HepG2 (cell line): ENCODE measurements around the gene COL4A2. TPM values are rescaled to one million over a fixed set of nuclear protein-coding genes. Genes with fewer than 3 reads are reported as not detected.

ENCODE experiments used
- ATAC-seq: fragments of 200-7000 bp; cut with Tn5 transposase; 3 replicates; pipeline ENCODE4 v1.9.1; 2020; ENCODE audit warnings: mild to moderate bottlenecking, moderate library complexity
- BruUV-seq: library from RNA; stranded (reverse); fragments of 400-500 nt; replicated peaks from 2 replicates; lab custom pipeline; 2021; lab: Mats Ljungman, UMichigan
- CTCF ChIA-PET: fragments of 300-600 bp; formaldehyde crosslinking; extraction: SDS; loops from one replicate; lab custom pipeline; 2021; ENCODE audit warnings: low total read pairs, inconsistent platforms, low intra/inter-chr PET ratio; lab: Yijun Ruan, JAX
- POLR2A ChIA-PET: fragments of 350-600 bp; sonication (Branson Sonifier 250); formaldehyde crosslinking; loops from one replicate; lab custom pipeline; 2020; ENCODE audit warnings: antibody characterized with exemption, inconsistent platforms; lab: Yijun Ruan, JAX
- DNase-seq: peaks from one replicate; pipeline ENCODE4 v3.0.0-alpha.2; 2015; ENCODE audit warnings: low spot score
- FAIRE-seq: peaks from 3 replicates; lab custom pipeline; 2011; peaks lifted over from hg19 to GRCh38; lab: Jason Lieb, UNC
- H2AFZ ChIP-seq: one replicate; pipeline ENCODE4 v1.6.1; 2011; ENCODE audit warnings: low read length, inconsistent platforms
- H3K27ac ChIP-seq: fragments of 300-600 bp; 3 replicates; pipeline ENCODE4 v1.8.0; 2011; ENCODE audit warnings: mixed run types, mild to moderate bottlenecking, mixed read lengths, low read length, inconsistent platforms; ENCODE audit not compliant: insufficient read depth; ENCODE audit errors: extremely low read length
- H3K27me3 ChIP-seq, 2 experiments: fragments of 200-600 bp in 1 of 2; 2 replicates in 1 of 2; 3 replicates in 1 of 2; pipeline versions ENCODE4 v1.6.0 to v1.8.0; 2011; ENCODE audit warnings: low read length in 2 of 2, mild to moderate bottlenecking in 2 of 2, moderate library complexity in 2 of 2, inconsistent platforms in 1 of 2; ENCODE audit not compliant: insufficient read depth in 2 of 2, control insufficient read depth in 1 of 2
- H3K36me3 ChIP-seq, 2 experiments: fragments of 200-600 bp in 1 of 2; replicated peaks in 1 of 2; 2 replicates in 1 of 2; 3 replicates in 1 of 2; pipeline versions ENCODE4 v1.5.1 to v1.8.0; 2011; ENCODE audit warnings: low read length in 2 of 2, inconsistent platforms in 1 of 2; ENCODE audit not compliant: insufficient read depth in 2 of 2, control insufficient read depth in 1 of 2
- H3K4me1 ChIP-seq: 2 replicates; pipeline ENCODE4 v1.5.1; 2012; ENCODE audit warnings: low read length, inconsistent platforms; ENCODE audit not compliant: insufficient read depth
- H3K4me2 ChIP-seq: 2 replicates; pipeline ENCODE4 v1.6.0; 2011; ENCODE audit warnings: low read depth, low read length, inconsistent platforms
- H3K4me3 ChIP-seq, 3 experiments: fragments of 200-600 bp in 1 of 3; sonication (generic), shearing (Covaris generic) in 1 of 3; replicated peaks in 1 of 3; 2 replicates each; pipeline ENCODE4 v1.5.1; 2011 to 2016; ENCODE audit warnings: low read length in 3 of 3, inconsistent platforms in 2 of 3, low read depth in 2 of 3, mild to moderate bottlenecking in 2 of 3, control low read depth in 1 of 3, mixed read lengths in 1 of 3; ENCODE audit not compliant: insufficient read depth in 1 of 3
- H3K79me2 ChIP-seq: one replicate; pipeline ENCODE4 v1.6.1; 2011; ENCODE audit warnings: low read length, inconsistent platforms; ENCODE audit not compliant: insufficient read depth
- H3K9ac ChIP-seq: 2 replicates; pipeline ENCODE4 v1.6.0; 2011; ENCODE audit warnings: mild to moderate bottlenecking, low read depth, low read length, inconsistent platforms; ENCODE audit not compliant: insufficient read depth
- H3K9me3 ChIP-seq: 2 replicates; pipeline ENCODE4 v1.5.1; 2012; ENCODE audit warnings: mild to moderate bottlenecking, low read length
- H4K20me1 ChIP-seq: 2 replicates; pipeline ENCODE4 v1.6.0; 2011; ENCODE audit warnings: inconsistent platforms, mild to moderate bottlenecking, low read length, moderate library complexity; ENCODE audit not compliant: insufficient read depth
- HMG20A ChIP-seq: IDR thresholded peaks from 2 replicates; pipeline ENCODE4 v1.6.1; 2016; ENCODE audit warnings: borderline replicate concordance
- KDM2A ChIP-seq: sonication (generic); formaldehyde crosslinking; IDR thresholded peaks from 2 replicates; pipeline ENCODE4 v1.4.0; 2020; ENCODE audit warnings: low read depth, missing genetic modification reagents, borderline replicate concordance
- KIAA2018 ChIP-seq: sonication (generic); formaldehyde crosslinking; IDR thresholded peaks from 2 replicates; pipeline ENCODE4 v1.5.0; 2020; ENCODE audit warnings: mild to moderate bottlenecking, missing genetic modification reagents, borderline replicate concordance
- POGZ ChIP-seq: sonication (generic); formaldehyde crosslinking; IDR thresholded peaks from 2 replicates; pipeline ENCODE4 v1.4.0; 2020; ENCODE audit warnings: mild to moderate bottlenecking, missing genetic modification reagents
- SPEN ChIP-seq: sonication (generic); formaldehyde crosslinking; IDR thresholded peaks from 2 replicates; pipeline ENCODE4 v1.5.1; 2020; ENCODE audit warnings: low read depth, mild to moderate bottlenecking, missing genetic modification reagents
- ZBTB7A ChIP-seq: sonication (generic); formaldehyde crosslinking; IDR thresholded peaks from 2 replicates; pipeline ENCODE4 v1.8.0; 2022; ENCODE audit warnings: mild to moderate bottlenecking, missing genetic modification reagents
- ZNF180 ChIP-seq: sonication (generic); formaldehyde crosslinking; IDR thresholded peaks from 2 replicates; pipeline ENCODE4 v1.4.0; 2020; ENCODE audit warnings: low read depth, missing genetic modification reagents, borderline replicate concordance
- WGBS: methylation state at CpG from one replicate; pipeline ENCODE4 v1.1.6; 2017; ENCODE audit warnings: low lambda C conversion rate; 5-methylcytosine and 5-hydroxymethylcytosine counted together
- in situ Hi-C: cut with HindIII; loops from 2 replicates; pipeline ENCODE4 v1.10.0; 2017; ENCODE audit warnings: low pct_unique_long_range_greater_than_20kb; ENCODE audit not compliant: extremely low pct_ligation_motif_present
- intact Hi-C: fragments of 100-400 bp; cut with micrococcal nuclease; formaldehyde crosslinking; loops from one replicate; pipeline ENCODE4 v1.10.0; 2022; ENCODE audit not compliant: unreplicated experiment
- polyA plus RNA-seq, 8 experiments: library from polyadenylated mRNA; depleted of rRNA in 3 of 8; stranded (reverse) in 7 of 8; unstranded in 1 of 8; fragments of >200 nt; fragmentation: Illumina TruSeq in 4 of 8; extraction: Trizol in 4 of 8; gene quantifications; 2 replicates each; pipeline versions ENCODE4 v1.2.1 to v1.2.3, GENCODE V29; 2011 to 2016; ENCODE audit warnings: low read depth in 4 of 8, missing spikeins in 1 of 8, mixed read lengths in 1 of 8; ENCODE audit not compliant: insufficient read depth in 1 of 8
- total RNA-seq, 5 experiments: library from RNA; depleted of rRNA; stranded (reverse); fragments of >200 nt; fragmentation: Illumina TruSeq; extraction: Trizol; gene quantifications; 2 replicates each; pipeline ENCODE4 v1.2.3, GENCODE V29; 2016; ENCODE audit warnings: low read depth in 1 of 5
- TF ChIP-seq, protein P1 (sequence below): sonication (generic); formaldehyde crosslinking; IDR thresholded peaks from 2 replicates; pipeline ENCODE4 v1.4.0; 2020; ENCODE audit warnings: missing genetic modification reagents, borderline replicate concordance
- TF ChIP-seq, protein P2 (sequence below): sonication (generic); formaldehyde crosslinking; conservative IDR thresholded peaks from 2 replicates; pipeline ENCODE4 v1.4.0; 2020; ENCODE audit warnings: mild to moderate bottlenecking, missing genetic modification reagents, moderate library complexity

The COL4A2 gene
- total and polyA plus RNA-seq, 2 of the 13 experiments (the other 11 are each of a cell fraction or from before 2014, with no cell fraction given), result 0.22 to 1.9 TPM

GRCh38 chr13:110485604-110486003 is 178.5 kb downstream of the COL4A2 start:
- Histone ChIP-seq H3K9me3 (no peaks in the 10 kb centered on the region), H3K27me3 (peaks cover 0 to 21% of the 10 kb centered on the region in 2 experiments; a peak in 3 of 5 replicates), H3K27ac (peak overlapping the region; percentile 7), H2AFZ (no peak overlapping the region), H3K36me3 (no peaks in the 10 kb centered on the region), H3K4me1 (peaks cover 72% of the 10 kb centered on the region), H3K9ac (peak overlapping the region; percentile 51), H4K20me1 (no peaks in the 10 kb centered on the region), H3K4me3 (peak overlapping the region in 2 of 3 experiments; percentile 14 to 20; a peak in 2 of 6 replicates), H3K4me2 (peak overlapping the region; percentile 63), H3K79me2 (no peaks in the 10 kb centered on the region)
- no TSS peak for BruUV-seq
- POLR2A ChIA-PET, result no interaction called here
- in situ Hi-C loops, result no loop called here
- ATAC-seq (peak; percentile 86), FAIRE-seq (no peak), DNase-seq (peak; percentile 91)
- CTCF ChIA-PET, result no interaction called here
- WGBS, result 0% methylated on average over 3 of the region's 9 CpGs
- intact Hi-C loops, result no loop called here
- 0 out of 2 replicates have a peak, but pooled peaks have one; percentile 23 for TF ChIP-seq KDM2A (CRISPR knock-in tag)
- TF ChIP-seq HMG20A (CRISPR knock-in tag), result peak; percentile 80
- TF ChIP-seq, protein P1, sequence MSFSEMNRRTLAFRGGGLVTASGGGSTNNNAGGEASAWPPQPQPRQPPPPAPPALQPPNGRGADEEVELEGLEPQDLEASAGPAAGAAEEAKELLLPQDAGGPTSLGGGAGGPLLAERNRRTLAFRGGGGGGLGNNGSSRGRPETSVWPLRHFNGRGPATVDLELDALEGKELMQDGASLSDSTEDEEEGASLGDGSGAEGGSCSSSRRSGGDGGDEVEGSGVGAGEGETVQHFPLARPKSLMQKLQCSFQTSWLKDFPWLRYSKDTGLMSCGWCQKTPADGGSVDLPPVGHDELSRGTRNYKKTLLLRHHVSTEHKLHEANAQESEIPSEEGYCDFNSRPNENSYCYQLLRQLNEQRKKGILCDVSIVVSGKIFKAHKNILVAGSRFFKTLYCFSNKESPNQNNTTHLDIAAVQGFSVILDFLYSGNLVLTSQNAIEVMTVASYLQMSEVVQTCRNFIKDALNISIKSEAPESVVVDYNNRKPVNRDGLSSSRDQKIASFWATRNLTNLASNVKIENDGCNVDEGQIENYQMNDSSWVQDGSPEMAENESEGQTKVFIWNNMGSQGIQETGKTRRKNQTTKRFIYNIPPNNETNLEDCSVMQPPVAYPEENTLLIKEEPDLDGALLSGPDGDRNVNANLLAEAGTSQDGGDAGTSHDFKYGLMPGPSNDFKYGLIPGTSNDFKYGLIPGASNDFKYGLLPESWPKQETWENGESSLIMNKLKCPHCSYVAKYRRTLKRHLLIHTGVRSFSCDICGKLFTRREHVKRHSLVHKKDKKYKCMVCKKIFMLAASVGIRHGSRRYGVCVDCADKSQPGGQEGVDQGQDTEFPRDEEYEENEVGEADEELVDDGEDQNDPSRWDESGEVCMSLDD (CRISPR knock-in tag), result peak; percentile 76; the same call in 1 of the 2 replicates
- no peak for TF ChIP-seq ZNF180 (CRISPR knock-in tag)
- TF ChIP-seq, protein P2, sequence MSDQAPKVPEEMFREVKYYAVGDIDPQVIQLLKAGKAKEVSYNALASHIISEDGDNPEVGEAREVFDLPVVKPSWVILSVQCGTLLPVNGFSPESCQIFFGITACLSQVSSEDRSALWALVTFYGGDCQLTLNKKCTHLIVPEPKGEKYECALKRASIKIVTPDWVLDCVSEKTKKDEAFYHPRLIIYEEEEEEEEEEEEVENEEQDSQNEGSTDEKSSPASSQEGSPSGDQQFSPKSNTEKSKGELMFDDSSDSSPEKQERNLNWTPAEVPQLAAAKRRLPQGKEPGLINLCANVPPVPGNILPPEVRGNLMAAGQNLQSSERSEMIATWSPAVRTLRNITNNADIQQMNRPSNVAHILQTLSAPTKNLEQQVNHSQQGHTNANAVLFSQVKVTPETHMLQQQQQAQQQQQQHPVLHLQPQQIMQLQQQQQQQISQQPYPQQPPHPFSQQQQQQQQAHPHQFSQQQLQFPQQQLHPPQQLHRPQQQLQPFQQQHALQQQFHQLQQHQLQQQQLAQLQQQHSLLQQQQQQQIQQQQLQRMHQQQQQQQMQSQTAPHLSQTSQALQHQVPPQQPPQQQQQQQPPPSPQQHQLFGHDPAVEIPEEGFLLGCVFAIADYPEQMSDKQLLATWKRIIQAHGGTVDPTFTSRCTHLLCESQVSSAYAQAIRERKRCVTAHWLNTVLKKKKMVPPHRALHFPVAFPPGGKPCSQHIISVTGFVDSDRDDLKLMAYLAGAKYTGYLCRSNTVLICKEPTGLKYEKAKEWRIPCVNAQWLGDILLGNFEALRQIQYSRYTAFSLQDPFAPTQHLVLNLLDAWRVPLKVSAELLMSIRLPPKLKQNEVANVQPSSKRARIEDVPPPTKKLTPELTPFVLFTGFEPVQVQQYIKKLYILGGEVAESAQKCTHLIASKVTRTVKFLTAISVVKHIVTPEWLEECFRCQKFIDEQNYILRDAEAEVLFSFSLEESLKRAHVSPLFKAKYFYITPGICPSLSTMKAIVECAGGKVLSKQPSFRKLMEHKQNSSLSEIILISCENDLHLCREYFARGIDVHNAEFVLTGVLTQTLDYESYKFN (CRISPR knock-in tag), result peak; percentile 42
- no peak for TF ChIP-seq KIAA2018 (CRISPR knock-in tag)
- no peak for TF ChIP-seq POGZ (CRISPR knock-in tag)
- 0 out of 2 replicates have a peak, but pooled peaks have one; percentile 48 for TF ChIP-seq ZBTB7A (CRISPR knock-in tag)
- no peak for TF ChIP-seq SPEN
